ENCODE data around the gene TPP2.

The TPP2 gene

DNA sequence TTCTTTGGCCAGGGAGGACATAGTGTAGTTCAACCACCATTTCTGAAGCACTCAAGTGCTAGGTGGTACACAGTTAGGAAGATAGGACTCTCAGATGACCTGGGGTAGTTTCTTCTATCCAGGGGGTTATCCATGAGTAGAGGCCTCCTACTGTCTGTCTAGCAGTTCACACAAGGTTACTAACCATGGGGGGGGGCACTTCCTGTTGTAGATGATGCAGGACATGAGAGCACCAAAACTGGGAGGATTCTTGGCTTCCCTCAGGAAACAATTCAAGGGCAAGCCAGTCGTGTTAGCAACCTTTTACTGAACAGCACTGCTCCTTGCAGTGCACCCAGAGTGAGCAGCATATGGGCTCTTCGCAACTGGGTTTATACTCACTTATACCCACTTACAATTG is 8.9 kb upstream of the TPP2 start:
- Histone ChIP-seq H3K9ac (ENCODE audit: low read length) (no peak overlapping the region), H4K20me1 (ENCODE audit: low read depth, low read length) (no peaks in the 10 kb centered on the region), H3K4me2 (ENCODE audit: low read depth, low read length, poor library complexity, severe bottlenecking) (no peak overlapping the region), H3K27me3 (ENCODE audit: low read length) (no peaks in the 10 kb centered on the region), H3K9me2 (replicated peaks; ENCODE audit: insufficient read depth, low read length) (no peaks in the 10 kb centered on the region), H3K9me3 (ENCODE audit: insufficient read depth, low read length) (no peaks in the 10 kb centered on the region), H2AFZ (ENCODE audit: low read depth, low read length, severe bottlenecking) (no peak overlapping the region), H3F3A (ENCODE audit: insufficient read depth) (no peaks in the 10 kb centered on the region), H3K79me2 (ENCODE audit: insufficient read depth, low read length) (no peaks in the 10 kb centered on the region), H3K4me3 (ENCODE audit: insufficient read depth, low read length, poor library complexity, severe bottlenecking) (no peak overlapping the region), H3K27ac (ENCODE audit: low read depth, low read length) (no peak overlapping the region), H3K36me3 (ENCODE audit: low read length) (no peaks in the 10 kb centered on the region)
- TF ChIP-seq, protein P1, sequence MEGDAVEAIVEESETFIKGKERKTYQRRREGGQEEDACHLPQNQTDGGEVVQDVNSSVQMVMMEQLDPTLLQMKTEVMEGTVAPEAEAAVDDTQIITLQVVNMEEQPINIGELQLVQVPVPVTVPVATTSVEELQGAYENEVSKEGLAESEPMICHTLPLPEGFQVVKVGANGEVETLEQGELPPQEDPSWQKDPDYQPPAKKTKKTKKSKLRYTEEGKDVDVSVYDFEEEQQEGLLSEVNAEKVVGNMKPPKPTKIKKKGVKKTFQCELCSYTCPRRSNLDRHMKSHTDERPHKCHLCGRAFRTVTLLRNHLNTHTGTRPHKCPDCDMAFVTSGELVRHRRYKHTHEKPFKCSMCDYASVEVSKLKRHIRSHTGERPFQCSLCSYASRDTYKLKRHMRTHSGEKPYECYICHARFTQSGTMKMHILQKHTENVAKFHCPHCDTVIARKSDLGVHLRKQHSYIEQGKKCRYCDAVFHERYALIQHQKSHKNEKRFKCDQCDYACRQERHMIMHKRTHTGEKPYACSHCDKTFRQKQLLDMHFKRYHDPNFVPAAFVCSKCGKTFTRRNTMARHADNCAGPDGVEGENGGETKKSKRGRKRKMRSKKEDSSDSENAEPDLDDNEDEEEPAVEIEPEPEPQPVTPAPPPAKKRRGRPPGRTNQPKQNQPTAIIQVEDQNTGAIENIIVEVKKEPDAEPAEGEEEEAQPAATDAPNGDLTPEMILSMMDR (IDR thresholded peaks at IDR 0.05; ENCODE audit: insufficient read depth, low read length, poor library complexity, severe bottlenecking): no peak
- TF ChIP-seq EZH2phosphoT487 (conservative IDR thresholded peaks at IDR 0.05; ENCODE audit: low read length): no peak

DNA sequence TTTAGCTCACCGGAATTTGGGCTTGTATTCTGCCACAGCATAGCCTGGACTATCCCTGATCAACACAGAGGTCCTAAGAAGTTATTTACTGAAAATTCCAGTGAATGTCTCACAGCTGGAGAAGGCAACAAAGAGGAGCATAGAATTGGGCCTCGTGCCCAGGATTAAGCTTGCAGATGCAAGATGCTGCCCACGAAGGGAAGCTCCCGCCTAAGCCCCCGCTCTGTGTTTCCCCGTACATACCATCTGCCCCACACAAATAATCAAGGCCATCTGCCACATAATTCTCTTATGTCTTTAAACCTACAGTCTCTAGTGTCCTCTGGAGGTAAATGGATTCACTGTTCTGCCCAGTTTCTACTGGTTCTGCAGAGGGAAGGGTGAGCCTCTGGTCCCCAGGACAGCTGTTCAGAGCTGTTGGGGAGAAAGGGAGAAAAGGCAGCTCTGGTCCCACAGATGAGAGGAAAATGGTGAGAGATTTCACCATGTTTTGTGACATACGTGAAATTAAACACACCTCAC is 7.4 kb upstream of the TPP2 start:
- Histone ChIP-seq H3K9ac (ENCODE audit: low read length) (no peak overlapping the region), H3K27ac (ENCODE audit: low read depth, low read length) (no peak overlapping the region), H3K27me3 (ENCODE audit: low read length) (no peaks in the 10 kb centered on the region), H3K36me3 (ENCODE audit: low read length) (no peaks in the 10 kb centered on the region), H3K79me2 (ENCODE audit: insufficient read depth, low read length) (no peaks in the 10 kb centered on the region), H4K20me1 (ENCODE audit: low read depth, low read length) (no peaks in the 10 kb centered on the region), H3K9me3 (ENCODE audit: insufficient read depth, low read length) (no peaks in the 10 kb centered on the region), H3K4me3 (ENCODE audit: insufficient read depth, low read length, poor library complexity, severe bottlenecking) (no peak overlapping the region), H2AFZ (ENCODE audit: low read depth, low read length, severe bottlenecking) (no peak overlapping the region), H3K4me2 (ENCODE audit: low read depth, low read length, poor library complexity, severe bottlenecking) (no peak overlapping the region), H3F3A (ENCODE audit: insufficient read depth) (peaks cover 10% of the 10 kb centered on the region), H3K9me2 (replicated peaks; ENCODE audit: insufficient read depth, low read length) (no peaks in the 10 kb centered on the region)
- TF ChIP-seq, protein P1 (IDR thresholded peaks at IDR 0.05; ENCODE audit: insufficient read depth, low read length, poor library complexity, severe bottlenecking): no peak
- TF ChIP-seq EZH2phosphoT487 (conservative IDR thresholded peaks at IDR 0.05; ENCODE audit: low read length): no peak

DNA sequence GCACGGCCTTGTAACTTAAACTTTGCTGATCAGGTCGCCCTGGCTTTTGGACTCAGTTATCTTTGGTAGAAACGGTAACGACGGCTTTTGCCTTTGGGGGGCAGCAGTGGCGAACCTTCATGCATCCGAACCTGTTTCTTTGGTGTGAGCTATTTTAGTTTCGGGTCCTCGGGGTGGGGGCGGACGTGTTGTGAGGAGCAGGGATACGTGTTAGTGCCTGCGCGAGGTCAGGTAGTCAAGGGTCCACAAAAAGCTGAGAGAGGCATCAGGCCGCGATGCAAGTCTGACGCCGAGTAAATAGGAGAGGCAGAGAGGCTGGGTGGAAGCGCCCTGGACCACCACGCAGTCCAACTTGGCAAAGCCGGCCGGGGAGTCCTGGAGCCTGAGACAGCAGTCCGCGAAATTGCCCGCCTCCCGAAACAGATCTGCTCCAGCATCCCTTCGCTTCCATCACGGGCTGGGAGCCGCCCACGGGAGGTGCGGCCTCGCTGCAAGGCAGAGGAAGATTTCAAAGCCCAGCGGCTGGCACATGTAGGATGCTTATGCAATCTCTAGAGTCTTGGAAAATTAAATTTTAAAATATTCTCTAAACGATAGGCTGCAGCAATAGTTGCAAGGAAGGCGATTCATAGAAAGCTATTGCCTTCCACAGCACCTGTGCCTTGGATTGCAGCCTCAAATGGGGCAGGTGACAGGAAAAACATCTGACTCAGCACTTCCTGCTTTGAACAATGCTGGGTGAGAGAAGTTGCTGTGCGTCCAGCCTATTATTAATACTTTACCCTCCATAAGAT is 4.6 kb upstream of the TPP2 start:
- Histone ChIP-seq H3K36me3 (ENCODE audit: low read length) (no peaks in the 10 kb centered on the region), H3K9me2 (replicated peaks; ENCODE audit: insufficient read depth, low read length) (no peaks in the 10 kb centered on the region), H3K9me3 (ENCODE audit: insufficient read depth, low read length) (no peaks in the 10 kb centered on the region), H3K79me2 (ENCODE audit: insufficient read depth, low read length) (peaks cover 11% of the 10 kb centered on the region), H3K27ac (ENCODE audit: low read depth, low read length) (no peak overlapping the region), H3K4me3 (ENCODE audit: insufficient read depth, low read length, poor library complexity, severe bottlenecking) (peak overlapping the region; percentile 59), H3F3A (ENCODE audit: insufficient read depth) (peaks cover 27% of the 10 kb centered on the region), H4K20me1 (ENCODE audit: low read depth, low read length) (no peaks in the 10 kb centered on the region), H2AFZ (ENCODE audit: low read depth, low read length, severe bottlenecking) (peak overlapping the region; percentile 89), H3K4me2 (ENCODE audit: low read depth, low read length, poor library complexity, severe bottlenecking) (peak overlapping the region; percentile 82), H3K27me3 (ENCODE audit: low read length) (no peaks in the 10 kb centered on the region), H3K9ac (ENCODE audit: low read length) (peak overlapping the region; percentile 62)
- TF ChIP-seq, protein P1 (IDR thresholded peaks at IDR 0.05; ENCODE audit: insufficient read depth, low read length, poor library complexity, severe bottlenecking): peak; percentile 87
- TF ChIP-seq EZH2phosphoT487 (conservative IDR thresholded peaks at IDR 0.05; ENCODE audit: low read length): no peak

Measured in SU-DHL-6 (cell line).